Stimulated activated CD8-positive, alpha-beta memory T cell treated with anti-CD3 and anti-CD28 coated beads, Interleukin-7, amount 100 ng/mL, for 4 hours (primary cell): Measurements from ENCODE around the gene FRMD8.
"Not testable (repeated sequence)": the region's sequence is repeated elsewhere in the genome, so short reads cannot be mapped to it uniquely, and the experiment has no call there.

Source experiments
- DNase-seq, 2 donors: peaks; one replicate each; pipeline ENCODE4 v3.0.0-alpha.2; 2020; ENCODE audit warnings: low read depth in 2 of 2

Gene FRMD8

GRCh38 chr11:65393513-65394079 lies 7.2 kb downstream of the FRMD8 start:
- no peak for DNase-seq

- no peak for DNase-seq
Observed at GRCh38 chr11:65394125-65394536, 7.7 kb downstream of the FRMD8 start.

GRCh38 chr11:65395961-65396530 lies 9.6 kb downstream of the FRMD8 start:
- DNase-seq, result no peak

- no peak for DNase-seq
Observed at GRCh38 chr11:65396769-65397745, 10.6 kb downstream of the FRMD8 start.

DNA sequence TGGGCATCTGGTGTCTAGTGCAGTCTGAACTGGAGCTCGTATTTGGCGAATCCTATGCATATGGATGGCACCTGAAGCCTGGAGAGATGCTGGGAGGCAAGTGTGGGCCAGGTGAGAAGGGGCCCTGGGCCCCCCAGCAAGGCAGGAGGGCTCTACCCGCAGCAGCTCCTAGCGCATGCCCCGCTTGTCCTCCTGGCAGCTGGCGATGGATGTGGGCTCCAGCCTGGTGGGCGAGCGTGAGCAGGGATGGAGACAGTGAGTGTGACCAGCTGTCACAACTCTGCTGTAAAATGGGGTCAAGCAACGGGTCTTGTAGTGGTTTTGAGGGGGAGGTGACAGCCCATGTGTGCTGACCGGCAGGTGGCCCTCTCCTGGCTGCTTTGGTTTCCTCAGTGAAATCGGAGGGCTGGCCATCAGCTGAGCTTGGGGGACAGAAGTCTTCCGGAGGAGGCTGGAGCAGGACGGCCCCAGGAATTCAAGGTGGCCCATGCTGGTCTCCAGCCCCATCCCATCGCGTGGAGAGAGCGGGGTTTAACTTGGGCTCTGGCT lies 12.0 kb downstream of the FRMD8 start:
- no peak for DNase-seq

- no peak for DNase-seq
Observed at GRCh38 chr11:65399249-65399648, 12.8 kb downstream of the FRMD8 start.

DNA sequence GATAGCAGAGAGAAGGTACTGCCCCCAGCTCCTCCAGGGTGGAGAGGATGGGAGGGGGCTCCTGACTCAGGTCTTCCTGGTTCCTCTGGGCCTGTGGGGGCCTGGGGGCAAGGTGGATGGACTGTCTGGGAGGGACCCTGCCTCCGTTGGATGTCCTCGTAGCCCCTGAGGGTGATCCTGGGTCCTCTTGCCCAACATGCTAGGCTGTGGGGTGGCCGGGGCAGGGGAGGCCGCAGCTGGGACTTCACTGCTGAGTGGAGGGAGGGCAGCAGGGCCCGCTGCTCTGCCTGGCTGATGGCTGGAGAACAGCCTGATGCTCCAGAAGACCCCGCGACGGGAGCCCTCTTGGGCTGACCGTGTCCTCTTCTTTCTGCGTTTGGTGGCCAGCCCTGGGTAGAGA lies 13.4 kb downstream of the FRMD8 start:
- no peak for DNase-seq

- no peak for DNase-seq
Observed at GRCh38 chr11:65400307-65401072, 14.1 kb downstream of the FRMD8 start.

DNA sequence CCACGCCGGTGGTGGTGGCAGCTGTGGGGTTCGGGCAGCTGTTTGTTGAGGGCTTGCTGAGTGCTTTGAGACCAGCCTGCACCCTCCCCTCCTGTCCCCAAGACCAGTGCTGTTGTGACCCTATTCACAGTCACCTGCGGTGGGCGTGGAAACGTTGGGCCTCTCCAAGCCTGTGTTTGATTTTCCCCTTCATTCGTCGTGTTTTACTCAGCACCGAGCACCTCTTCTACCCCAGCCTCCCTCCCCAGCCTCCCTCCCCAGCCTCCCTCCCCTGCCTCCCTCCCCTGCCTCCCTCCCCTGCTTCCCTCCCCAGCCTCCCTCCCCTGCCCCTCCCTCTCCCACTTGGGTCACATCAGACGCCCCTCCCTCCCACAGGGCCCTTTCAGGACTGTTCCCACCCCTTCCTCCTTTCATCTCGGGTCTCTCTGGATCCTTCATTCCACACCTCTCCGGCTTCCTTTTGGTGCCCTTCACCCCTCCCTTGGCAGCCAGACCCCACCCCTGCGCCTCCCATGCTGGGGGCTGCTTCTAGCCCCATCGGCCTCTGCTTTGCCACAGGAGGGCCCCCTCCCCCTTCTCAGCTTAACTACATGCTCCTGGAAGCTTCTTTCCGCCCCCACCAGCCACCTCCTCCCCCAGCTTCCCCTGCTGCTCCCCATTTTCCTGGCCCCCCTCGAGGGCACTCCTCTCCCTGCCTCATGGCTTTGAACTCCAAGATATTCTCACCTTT lies 14.8 kb downstream of the FRMD8 start:
- no peak for DNase-seq

- DNase-seq, result no peak
Observed at GRCh38 chr11:65401803-65402248, 15.4 kb downstream of the FRMD8 start.

- no peak for DNase-seq
Observed at GRCh38 chr11:65402790-65403189, 16.4 kb downstream of the FRMD8 start.

GRCh38 chr11:65403607-65404121 lies 17.2 kb downstream of the FRMD8 start:
- no peak for DNase-seq

- no peak for DNase-seq
Observed at GRCh38 chr11:65404210-65404609, 17.8 kb downstream of the FRMD8 start.

DNA sequence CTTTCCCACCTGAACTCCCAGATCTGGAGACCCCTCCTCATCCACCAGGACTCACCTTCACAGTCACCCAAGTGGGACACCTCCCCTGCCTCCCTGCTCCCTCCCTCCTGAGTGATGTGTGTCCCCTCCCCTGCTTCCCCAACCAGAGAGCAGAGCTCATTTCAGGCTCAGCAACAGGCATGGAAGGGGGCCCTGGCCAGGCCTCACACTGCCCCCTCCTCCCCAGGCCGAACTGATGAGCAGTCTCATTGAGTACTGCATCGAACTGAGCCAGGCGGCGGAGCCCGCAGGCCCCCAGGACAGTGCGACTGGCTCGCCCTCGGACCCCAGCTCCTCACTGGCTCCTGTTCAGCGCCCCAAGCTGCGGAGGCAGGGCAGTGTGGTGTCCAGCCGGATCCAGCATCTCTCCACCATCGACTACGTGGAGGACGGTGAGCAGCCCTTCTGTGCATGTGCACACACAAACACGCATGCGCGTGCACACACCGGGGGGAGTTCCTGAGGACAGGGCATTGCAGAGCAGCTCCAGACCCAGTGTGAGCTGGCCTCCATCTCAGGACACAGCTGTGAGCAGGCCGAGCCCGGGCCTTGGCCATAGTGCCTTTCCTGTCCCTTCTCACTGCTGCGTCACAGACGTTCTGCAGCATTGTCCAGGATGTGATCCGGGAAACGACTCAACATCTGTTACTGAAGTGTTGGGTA lies 18.4 kb downstream of the FRMD8 start:
- DNase-seq, result no peak

DNA sequence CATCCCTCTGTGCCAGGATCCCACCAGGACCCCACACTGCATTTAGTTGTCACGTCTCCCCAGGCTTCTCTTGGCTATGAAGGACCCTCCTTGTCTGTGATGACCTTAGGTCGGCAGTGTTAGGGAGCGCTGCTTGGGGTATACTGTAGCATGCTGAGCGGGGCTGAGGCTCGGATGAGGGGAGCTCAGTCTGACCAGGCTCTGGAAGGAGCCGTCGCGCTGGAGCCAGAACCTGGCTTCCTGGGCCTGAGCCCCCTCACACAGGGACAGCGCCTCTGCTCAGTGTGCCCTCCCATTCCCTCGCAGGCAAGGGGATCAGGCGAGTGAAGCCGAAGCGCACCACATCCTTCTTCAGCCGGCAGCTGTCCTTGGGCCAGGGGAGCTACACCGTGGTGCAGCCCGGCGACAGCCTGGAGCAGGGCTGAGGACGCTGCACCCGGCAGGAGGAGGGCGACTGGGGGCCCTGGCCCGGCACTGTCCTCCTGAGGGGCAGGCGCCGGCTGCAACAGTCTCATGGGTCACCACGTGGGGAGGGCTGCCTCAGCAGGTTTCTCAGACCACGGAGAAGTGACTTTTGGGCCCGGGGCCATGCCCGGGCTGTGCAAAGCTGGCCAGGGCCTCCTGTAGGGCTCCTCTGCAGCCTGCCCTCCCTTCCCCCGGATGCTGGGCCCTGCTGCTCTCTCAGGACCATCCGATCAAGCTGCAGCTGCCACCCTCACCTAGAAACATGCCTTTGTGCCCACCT lies 24.7 kb downstream of the FRMD8 start:
- no peak for DNase-seq

DNA sequence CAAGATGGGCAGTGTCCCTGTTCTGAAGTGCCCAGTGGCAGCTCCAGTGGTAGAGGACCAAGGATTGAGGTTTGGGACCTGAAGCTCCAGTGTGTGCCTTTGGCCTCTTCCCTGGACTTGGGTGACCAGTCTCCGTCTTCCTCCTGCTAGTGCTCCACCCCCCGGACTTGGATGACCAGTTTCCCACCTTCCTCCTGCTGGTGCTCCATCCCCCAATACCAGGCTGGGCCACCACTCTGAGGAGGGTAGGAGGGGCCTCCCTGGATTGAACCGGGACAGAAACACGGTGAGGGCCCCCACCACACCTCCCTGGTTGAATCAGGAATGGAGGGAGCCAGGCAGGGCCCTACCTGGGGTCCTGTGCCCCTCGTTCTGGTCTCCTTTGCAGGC lies 25.2 kb downstream of the FRMD8 start:
- no peak for DNase-seq

GRCh38 chr11:65412271-65413076 lies 26.0 kb downstream of the FRMD8 start:
- DNase-seq, result no peak

DNA sequence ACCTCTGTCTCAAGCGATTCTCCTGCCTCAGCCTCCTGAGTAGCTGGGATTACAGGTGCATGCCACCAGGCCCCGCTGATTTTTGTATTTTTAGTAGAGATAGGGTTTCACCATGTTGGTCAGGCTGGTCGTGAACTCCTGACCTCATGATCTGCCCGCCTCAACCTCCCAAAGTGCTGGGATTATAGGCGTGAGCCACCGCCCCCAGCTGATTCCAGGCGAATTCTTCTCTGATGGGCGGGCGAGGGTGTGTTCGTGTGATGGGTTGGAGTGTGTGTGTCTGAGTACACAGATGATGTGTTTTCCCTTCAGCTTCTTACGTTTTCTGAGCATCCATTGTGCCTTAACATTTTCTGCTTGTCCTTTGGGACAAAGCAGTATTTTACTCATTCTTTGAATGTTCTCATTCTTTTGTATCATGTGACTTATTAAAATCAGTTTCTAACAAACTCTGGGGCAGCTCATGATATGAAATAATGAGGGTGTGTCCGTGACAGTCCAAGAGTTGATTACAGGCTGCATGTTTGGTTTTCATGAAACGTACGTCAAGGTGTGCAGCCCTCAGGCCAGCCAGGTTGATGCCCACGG lies 26.7 kb downstream of the FRMD8 start:
- DNase-seq, result not testable (repeated sequence)
